IgD-negative memory B cell (primary cell): ENCODE results near the gene TLCD3A. TPM values are rescaled to one million over a fixed set of nuclear protein-coding genes. Genes with fewer than 3 reads are reported as not detected.
"Not testable (repeated sequence)": the region's sequence is repeated elsewhere in the genome, so short reads cannot be mapped to it uniquely, and the experiment has no call there.

Experiments used
- H3K27ac Mint-ChIP-seq, 3 donors: one replicate each; pipeline ENCODE4 v1.8.0; 2020 to 2022; ENCODE audit warnings: mild to moderate bottlenecking in 3 of 3, mixed read lengths in 3 of 3, moderate library complexity in 1 of 3
- H3K27me3 Mint-ChIP-seq: one replicate; pipeline ENCODE4 v1.8.0; 2021; ENCODE audit warnings: mixed read lengths
- H3K36me3 Mint-ChIP-seq: one replicate; pipeline ENCODE4 v1.8.0; 2020; ENCODE audit warnings: mild to moderate bottlenecking, mixed read lengths
- H3K4me1 Mint-ChIP-seq, 3 donors: one replicate each; pipeline ENCODE4 v1.8.0; 2020 to 2022; ENCODE audit warnings: mixed read lengths in 3 of 3, mild to moderate bottlenecking in 1 of 3
- H3K4me3 Mint-ChIP-seq, 4 donors: one replicate each; pipeline ENCODE4 v1.8.0; 2020 to 2022; ENCODE audit warnings: mild to moderate bottlenecking in 4 of 4, mixed read lengths in 4 of 4, moderate library complexity in 3 of 4
- H3K9me3 Mint-ChIP-seq, 3 donors: one replicate each; pipeline ENCODE4 v1.8.0; 2020 to 2021; ENCODE audit warnings: mixed read lengths in 3 of 3, mild to moderate bottlenecking in 1 of 3
- polyA plus RNA-seq: library from polyadenylated mRNA; unstranded; fragments of 300-500 nt; fragmentation: Illumina TruSeq; gene quantifications from one replicate; pipeline ENCODE4 v1.2.3, GENCODE V29; 2021

TLCD3A gene
- 0.65 TPM for polyA plus RNA-seq

DNA sequence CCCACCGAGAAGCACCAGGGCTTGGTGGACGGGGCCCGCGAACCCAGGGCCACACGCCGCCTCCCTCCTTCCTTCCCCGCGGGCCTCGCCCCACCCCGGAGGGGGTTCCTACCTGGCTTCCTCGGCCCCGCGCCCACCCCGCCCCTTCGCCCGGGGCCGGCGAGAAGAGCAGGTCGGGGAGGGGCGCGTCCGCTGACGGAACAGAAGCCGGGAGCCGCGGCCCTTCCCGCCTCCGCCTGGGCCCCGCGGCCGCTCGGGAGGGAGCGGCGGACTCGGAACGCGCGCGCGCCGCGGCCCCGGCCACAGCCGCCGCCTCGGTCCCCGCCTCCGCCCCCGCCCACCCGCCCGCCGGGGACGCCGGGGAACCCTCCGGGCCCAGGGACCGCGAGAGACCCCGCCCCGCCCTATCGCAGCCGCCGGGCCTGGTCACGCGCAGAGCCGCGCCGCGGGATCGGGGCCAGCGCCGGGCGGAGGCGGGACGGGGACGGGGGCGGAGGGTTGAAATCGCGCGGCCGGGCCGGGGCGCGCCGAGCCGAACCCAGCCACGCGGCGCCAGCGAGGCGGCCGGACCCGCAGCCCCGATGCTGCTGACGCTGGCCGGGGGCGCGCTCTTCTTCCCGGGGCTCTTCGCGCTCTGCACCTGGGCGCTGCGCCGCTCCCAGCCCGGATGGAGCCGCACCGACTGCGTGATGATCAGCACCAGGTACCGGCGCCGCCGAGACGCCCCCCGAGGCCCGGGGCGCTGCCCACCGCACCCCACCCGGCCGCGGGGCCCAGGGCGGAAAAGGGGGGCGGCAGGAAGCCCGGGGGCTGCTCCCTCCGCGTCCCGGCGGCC is at the start of gene TLCD3A:
Gene TLCD3A (plus strand): TSS at position 530 of the 835 bp plus-strand sequence. CDS start 52 bp downstream, at position 582.
- H3K9me3 Mint-ChIP-seq, result no peaks in the 10 kb centered on the region
- H3K36me3 Mint-ChIP-seq, result peaks cover 1% of the 10 kb centered on the region
- no peaks in the 10 kb centered on the region for H3K27me3 Mint-ChIP-seq
- H3K4me1 Mint-ChIP-seq, result peaks cover 0 to 5% (median 3%) of the 10 kb centered on the region in 3 donors
- H3K27ac Mint-ChIP-seq, result peak within 1 kb of the TSS in 2 of 3 donors; percentile 25 to 31
- peak within 1 kb of the TSS; percentile 83 to 94 (median 86) for H3K4me3 Mint-ChIP-seq

DNA sequence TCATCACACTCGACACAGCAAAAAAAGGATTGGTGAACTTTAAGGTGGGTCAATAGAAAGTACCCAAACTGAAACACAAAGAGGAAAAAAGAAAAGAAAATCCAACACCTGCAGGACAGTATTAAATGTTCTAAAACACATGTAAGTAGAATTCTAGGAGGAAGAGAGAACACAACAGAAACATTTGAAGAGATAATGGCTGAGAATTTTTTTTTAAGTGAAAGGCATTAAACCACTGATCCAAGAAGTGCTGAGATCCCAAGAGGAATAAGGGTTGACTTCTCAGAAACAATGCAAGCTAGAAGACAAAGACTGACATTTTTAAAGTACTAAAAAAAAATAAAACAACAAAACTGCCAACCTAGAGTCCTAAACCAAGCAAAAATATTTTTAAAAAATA is 49.4 kb upstream of the TLCD3A start:
- Mint-ChIP-seq H3K27me3 (no peaks in the 10 kb centered on the region), H3K9me3 (no peaks in the 10 kb centered on the region), H3K4me3 (no peak overlapping the region), H3K4me1 (peaks cover 10 to 18% (median 15%) of the 10 kb centered on the region in 3 donors), H3K27ac (peak overlapping the region in 1 of 3 donors; percentile 50), H3K36me3 (peaks cover 3% of the 10 kb centered on the region)

DNA sequence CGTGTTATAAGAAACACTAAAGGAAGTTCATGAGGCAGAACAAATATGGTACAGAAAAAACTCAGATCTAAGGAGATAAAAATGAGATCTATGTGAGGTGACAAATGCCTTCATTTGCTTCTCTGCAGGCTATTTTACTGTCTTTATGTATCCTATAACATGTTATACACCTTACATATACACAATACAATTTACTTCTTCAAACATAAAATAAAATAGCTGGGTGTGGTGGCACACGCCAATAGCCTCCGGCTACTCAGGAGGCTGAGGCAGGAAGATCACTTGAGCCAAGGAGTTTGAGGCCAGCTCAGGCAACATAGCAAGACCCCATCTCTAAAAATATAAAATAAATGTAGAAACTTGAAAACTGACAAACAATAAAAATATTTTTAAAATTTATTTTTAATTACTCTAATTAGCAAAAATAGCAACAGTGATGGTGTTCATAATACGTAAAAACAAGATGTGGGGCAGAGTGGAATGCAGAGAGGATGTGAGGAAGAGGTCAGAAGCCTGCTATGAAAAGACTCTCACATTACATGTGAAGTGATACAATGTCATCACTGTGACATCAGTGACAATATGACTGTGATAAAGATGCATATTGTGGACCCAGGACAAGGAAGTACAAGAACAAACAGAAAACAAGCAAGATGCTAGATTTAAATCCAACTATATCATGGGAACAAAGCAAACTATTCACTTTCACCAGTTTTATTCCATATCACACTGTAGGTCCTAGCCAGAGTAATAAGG is 48.7 kb upstream of the TLCD3A start:
- Mint-ChIP-seq H3K36me3 (peaks cover 7% of the 10 kb centered on the region), H3K4me3 (no peak overlapping the region), H3K9me3 (no peaks in the 10 kb centered on the region), H3K4me1 (peaks cover 12 to 21% (median 17%) of the 10 kb centered on the region in 3 donors), H3K27ac (no peak overlapping the region), H3K27me3 (no peaks in the 10 kb centered on the region)

DNA sequence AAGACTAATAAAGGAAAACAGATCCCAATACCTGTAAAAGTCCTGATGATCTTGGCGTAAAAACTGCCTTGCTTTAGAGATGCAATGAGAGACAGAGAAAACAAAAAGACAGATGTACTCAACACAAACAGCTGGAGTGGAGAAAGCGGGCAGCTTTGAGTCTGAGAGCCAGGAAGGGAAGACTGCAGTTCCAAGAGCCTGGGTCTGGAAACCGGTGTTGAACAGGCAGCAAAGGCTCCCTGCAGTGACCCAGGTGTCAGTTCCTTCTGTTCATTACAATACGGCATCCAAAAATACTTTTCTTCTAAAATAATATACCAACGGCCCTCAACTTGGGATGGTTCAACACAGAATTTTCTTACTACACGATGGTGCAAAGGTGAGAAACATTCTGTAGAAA is 47.4 kb upstream of the TLCD3A start:
- no peaks in the 10 kb centered on the region for H3K9me3 Mint-ChIP-seq
- no peak overlapping the region for H3K4me3 Mint-ChIP-seq
- H3K27ac Mint-ChIP-seq, result peak overlapping the region in 1 of 3 donors; percentile 65
- no peaks in the 10 kb centered on the region for H3K27me3 Mint-ChIP-seq
- H3K36me3 Mint-ChIP-seq, result peaks cover 7% of the 10 kb centered on the region
- H3K4me1 Mint-ChIP-seq, result peaks cover 12 to 21% (median 17%) of the 10 kb centered on the region in 3 donors

DNA sequence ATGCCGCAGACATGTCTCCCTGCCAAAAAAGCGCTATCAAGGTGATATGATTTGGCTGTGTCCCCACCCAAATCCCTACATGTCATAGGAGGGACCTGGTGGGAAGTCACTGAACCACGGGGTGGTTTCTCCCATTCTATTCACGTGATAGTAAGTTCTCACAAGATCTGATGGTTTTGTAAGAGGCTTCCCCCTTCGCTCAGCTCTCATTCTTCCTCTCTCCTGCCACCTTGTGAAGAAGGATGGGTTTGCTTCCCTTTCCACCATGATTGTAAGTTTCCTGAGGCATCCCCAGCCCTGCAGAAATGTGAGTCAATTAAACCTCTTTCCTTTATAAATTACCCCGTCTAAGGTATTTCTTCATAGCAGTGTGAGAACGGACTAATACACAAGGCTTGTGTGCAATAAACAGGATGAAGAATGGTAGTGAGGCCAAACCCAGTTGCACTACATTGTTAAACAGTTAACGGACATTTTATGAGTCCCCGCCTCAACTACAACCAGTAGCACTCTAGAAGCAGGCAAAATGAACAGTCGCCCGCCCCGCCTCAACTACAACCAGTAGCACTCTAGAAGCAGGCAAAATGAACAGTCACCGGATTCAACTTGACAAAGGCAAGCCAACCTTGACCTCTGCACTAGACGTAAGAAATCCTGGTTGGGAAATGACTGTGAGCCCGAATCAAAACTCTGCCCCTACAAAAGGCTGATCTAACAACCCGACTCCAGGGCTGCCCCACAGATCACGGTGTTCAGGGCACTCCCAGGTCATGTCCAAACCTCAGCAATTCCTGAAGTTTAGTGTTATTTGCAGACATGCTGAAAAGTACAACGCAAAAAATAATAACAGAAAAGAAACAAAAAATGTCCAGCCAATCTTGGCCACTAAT is 44.1 kb upstream of the TLCD3A start:
- Mint-ChIP-seq H3K9me3 (no peaks in the 10 kb centered on the region), H3K27ac (peak overlapping the region in 1 of 3 donors; percentile 32), H3K27me3 (no peaks in the 10 kb centered on the region), H3K4me1 (peaks cover 5 to 9% (median 7%) of the 10 kb centered on the region in 3 donors), H3K36me3 (peaks cover 4% of the 10 kb centered on the region), H3K4me3 (peak overlapping the region in 1 of 4 donors; percentile 5)

DNA sequence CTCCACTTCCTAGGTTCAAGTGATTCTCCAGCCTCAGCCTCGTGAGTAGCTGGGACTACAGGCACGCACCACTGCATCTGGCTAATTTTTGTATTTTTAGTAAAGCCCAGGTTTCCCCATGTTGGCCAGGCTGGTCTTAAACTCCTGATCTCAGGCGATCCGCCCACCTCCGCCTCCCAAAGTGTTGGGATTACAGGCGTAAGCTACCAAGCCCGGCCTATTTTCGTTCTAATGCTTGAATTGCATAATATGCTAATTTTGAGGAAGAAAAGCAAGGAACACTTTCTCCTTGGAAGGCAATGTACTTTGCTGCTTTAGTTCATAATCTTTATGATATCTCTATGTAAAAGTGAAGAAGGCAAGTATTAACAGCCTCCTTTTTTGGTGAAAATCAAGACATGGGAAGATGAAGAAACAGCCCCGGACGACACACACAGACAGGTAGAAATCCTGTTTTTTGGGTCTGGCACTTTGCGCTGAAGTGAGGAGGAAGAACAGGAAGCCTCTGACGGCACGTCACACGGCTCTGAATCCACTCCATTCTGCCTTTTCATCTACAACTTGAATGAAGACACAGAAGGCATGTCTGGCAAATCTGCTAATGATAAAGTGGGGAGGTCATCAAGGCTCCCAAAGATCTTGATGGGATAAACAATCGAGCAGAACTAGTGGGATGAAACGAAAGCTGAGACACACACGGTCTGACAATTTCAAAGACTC is 42.7 kb upstream of the TLCD3A start:
- H3K27ac Mint-ChIP-seq, result no peak overlapping the region
- peaks cover 3 to 9% (median 7%) of the 10 kb centered on the region in 3 donors for H3K4me1 Mint-ChIP-seq
- no peaks in the 10 kb centered on the region for H3K27me3 Mint-ChIP-seq
- H3K36me3 Mint-ChIP-seq, result peaks cover 4% of the 10 kb centered on the region
- no peak overlapping the region for H3K4me3 Mint-ChIP-seq
- H3K9me3 Mint-ChIP-seq, result no peaks in the 10 kb centered on the region

DNA sequence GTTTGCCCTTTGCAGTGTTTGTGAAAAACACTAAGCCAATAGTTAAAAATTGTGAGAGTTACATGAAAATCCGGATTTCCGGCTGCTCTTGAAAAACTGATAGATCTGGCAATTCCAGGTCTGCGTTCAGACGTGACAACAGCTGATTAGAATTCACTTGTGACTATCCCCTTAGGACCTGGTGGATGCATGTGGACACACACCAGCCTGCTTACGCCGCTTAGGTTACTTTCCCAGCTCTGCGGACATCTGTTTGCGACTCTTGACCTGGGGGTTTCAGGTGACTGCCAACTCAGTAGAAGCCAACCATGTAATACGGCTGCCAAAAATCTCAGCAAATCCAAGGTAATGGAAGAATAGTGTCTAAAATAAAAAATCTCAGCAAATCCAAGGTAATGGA is 42.0 kb upstream of the TLCD3A start:
- peaks cover 2 to 9% (median 7%) of the 10 kb centered on the region in 3 donors for H3K4me1 Mint-ChIP-seq
- H3K27me3 Mint-ChIP-seq, result no peaks in the 10 kb centered on the region
- H3K4me3 Mint-ChIP-seq, result no peak overlapping the region
- no peaks in the 10 kb centered on the region for H3K9me3 Mint-ChIP-seq
- H3K27ac Mint-ChIP-seq, result no peak overlapping the region
- peaks cover 4% of the 10 kb centered on the region for H3K36me3 Mint-ChIP-seq

DNA sequence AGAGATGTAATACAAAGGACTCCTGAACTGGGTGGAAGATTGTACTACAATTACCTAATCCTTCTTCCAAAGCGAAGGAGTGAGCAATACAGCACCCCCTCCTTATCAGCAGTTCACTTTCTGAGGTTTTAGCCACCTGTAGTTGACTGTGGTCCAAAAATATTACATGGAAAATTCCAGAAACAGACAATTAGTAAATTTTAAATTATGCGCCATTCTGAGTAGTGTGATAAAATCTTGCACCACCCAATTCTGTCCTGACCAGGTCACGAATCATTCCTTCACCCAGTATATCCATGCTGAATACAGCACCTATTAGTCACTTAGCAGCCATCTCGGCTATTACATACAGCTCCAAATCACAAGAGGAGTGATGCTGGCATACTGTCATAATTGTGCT is 41.0 kb upstream of the TLCD3A start:
- H3K27ac Mint-ChIP-seq, result no peak overlapping the region
- H3K4me3 Mint-ChIP-seq, result no peak overlapping the region
- H3K4me1 Mint-ChIP-seq, result peaks cover 2 to 9% (median 7%) of the 10 kb centered on the region in 3 donors
- no peaks in the 10 kb centered on the region for H3K27me3 Mint-ChIP-seq
- H3K36me3 Mint-ChIP-seq, result peaks cover 4% of the 10 kb centered on the region
- H3K9me3 Mint-ChIP-seq, result no peaks in the 10 kb centered on the region

DNA sequence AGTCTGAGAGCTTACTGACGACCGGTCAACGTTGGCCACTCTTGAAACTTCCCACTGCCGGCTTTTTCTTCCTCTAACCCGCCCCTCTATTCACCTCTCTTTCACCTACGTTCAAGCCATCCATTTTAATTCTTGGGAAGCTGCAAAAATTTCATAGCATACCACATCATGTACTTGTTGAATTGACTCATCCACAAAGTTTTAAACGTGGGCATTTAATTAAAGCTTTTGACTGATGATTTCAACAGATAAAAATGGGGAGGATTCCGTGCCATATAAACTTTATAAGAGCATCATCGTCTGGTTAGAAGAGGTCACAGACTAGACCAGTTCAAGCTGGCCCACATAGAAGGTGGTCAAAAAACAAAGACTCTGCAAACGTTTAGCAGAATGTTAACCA is 40.3 kb upstream of the TLCD3A start:
- Mint-ChIP-seq H3K4me3 (no peak overlapping the region), H3K27me3 (no peaks in the 10 kb centered on the region), H3K9me3 (no peaks in the 10 kb centered on the region), H3K4me1 (peaks cover 2 to 9% (median 7%) of the 10 kb centered on the region in 3 donors), H3K27ac (no peak overlapping the region), H3K36me3 (peaks cover 6% of the 10 kb centered on the region)

DNA sequence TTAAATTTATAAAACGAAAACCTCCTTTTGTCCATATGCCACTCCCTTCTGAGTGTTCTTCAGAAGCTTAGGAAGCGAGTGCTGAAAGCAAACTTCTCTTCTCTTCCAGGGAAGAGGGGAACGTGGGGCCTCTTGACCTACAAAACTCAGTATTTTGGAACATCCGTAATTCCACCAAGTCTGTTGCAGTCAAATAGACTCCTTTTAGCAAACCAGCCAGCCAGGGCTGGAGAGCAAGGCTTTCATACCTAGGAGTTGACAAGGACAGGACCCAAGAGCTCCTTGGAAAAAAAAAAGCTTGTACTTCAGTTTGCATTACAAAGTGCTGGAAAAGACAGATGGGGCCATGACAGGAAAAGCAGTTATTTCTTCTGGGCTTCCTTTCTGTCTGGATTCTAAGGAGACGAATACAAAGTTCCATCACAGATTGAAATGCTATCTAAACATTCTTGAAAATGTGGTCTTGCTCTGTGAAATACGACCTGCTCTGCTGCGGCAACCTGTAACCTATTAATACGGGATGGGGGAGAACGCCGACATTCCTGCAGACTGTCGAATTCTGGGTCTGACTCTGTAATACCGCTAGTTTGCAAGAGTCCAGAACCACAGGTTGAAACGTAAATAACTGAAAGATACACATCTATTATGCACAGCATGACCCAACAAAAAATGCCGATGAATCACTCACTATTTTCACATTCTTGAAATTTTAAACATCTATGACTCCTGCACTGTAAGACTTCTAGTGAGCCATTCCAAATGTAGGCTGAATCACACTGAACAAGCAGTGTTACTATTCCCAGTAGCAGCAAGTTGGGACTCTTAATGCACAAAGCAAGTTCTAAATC is 38.4 kb upstream of the TLCD3A start:
- no peak overlapping the region for H3K4me3 Mint-ChIP-seq
- peaks cover 2% of the 10 kb centered on the region for H3K36me3 Mint-ChIP-seq
- no peaks in the 10 kb centered on the region for H3K9me3 Mint-ChIP-seq
- H3K27ac Mint-ChIP-seq, result no peak overlapping the region
- H3K4me1 Mint-ChIP-seq, result peaks cover 0 to 2% (median 0%) of the 10 kb centered on the region in 3 donors
- no peaks in the 10 kb centered on the region for H3K27me3 Mint-ChIP-seq

DNA sequence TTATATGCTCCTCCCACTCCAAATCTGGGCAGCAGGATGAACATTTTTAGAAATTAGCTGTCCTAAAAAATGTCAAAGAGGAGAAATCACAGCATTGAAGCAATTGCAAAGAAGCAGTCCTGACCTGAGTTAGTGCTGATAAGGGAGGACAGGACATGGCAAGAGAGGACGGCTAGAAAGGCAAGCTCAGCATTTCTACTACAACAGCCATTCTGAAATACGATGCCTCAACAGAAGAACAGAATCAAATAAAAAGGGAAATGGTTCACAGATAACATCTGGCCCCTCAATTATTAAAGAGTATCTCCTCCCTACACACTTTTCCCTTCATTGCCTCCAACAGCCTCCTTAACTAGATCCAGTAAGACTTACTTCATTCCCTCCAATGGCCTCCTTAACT is 36.0 kb upstream of the TLCD3A start:
- no peak overlapping the region for H3K4me3 Mint-ChIP-seq
- peaks cover 2% of the 10 kb centered on the region for H3K36me3 Mint-ChIP-seq
- H3K4me1 Mint-ChIP-seq, result peaks cover 0 to 6% (median 2%) of the 10 kb centered on the region in 3 donors
- H3K9me3 Mint-ChIP-seq, result no peaks in the 10 kb centered on the region
- H3K27me3 Mint-ChIP-seq, result no peaks in the 10 kb centered on the region
- H3K27ac Mint-ChIP-seq, result no peak overlapping the region

DNA sequence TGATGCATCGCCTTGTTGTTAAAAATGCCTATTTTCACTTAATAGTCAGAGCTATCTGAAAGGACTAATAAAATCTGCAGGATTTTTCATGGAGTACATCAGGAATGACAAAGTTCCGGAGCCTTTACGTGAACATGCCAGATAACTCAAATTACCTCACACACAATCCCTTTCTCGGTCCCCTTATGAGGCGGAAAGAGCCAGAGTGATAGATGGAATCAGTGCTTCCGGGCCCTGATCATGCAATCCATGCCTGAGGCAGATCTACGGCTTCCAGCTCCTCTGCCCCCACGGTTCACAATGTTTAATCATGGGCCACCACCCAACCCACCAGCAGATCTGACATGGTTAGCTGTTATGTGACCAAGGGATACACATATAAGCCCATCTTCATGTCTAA is 34.7 kb upstream of the TLCD3A start:
- no peak overlapping the region for H3K4me3 Mint-ChIP-seq
- no peak overlapping the region for H3K27ac Mint-ChIP-seq
- peaks cover 2% of the 10 kb centered on the region for H3K36me3 Mint-ChIP-seq
- H3K4me1 Mint-ChIP-seq, result peaks cover 0 to 6% (median 2%) of the 10 kb centered on the region in 3 donors
- H3K27me3 Mint-ChIP-seq, result no peaks in the 10 kb centered on the region
- no peaks in the 10 kb centered on the region for H3K9me3 Mint-ChIP-seq

DNA sequence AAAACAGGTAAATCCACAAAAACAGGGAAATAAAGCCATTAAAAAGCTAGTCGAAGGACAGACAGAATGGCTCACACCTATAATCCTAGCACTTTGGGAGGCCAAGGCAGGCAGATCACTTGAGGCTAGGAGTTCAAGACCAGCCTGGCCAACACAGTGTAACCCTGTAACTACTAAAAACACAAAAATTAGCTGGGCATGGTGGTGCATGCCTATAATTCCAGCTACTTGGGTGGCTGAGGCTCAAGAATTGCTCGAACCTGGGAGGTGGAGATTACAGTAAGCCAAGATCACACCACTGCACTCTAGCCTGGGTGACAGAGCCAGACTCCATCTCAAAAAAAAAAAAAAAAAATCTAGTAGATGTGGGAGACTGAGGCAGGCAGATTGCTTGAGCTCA is 34.3 kb upstream of the TLCD3A start:
- H3K4me3 Mint-ChIP-seq, H3K4me1 Mint-ChIP-seq, H3K9me3 Mint-ChIP-seq, H3K27me3 Mint-ChIP-seq, H3K36me3 Mint-ChIP-seq, H3K27ac Mint-ChIP-seq: not testable (repeated sequence)
